Activated B cell treated with CpG ODN at 0.5 μM for 24 hours (primary cell): Measurements from ENCODE around the gene USHBP1. TPM values are rescaled to one million over a fixed set of nuclear protein-coding genes. Genes with fewer than 3 reads are reported as not detected.

Source experiments
- ATAC-seq: fragments of 200-7000 bp; cut with Tn5 transposase; one replicate; pipeline ENCODE4 v1.10.0; 2021; ENCODE audit warnings: low read depth, mild to moderate bottlenecking, moderate library complexity
- CTCF ChIA-PET: fragments of 350-600 bp; sonication (Branson Sonifier 250); formaldehyde crosslinking; loops from one replicate; lab custom pipeline; 2021; ENCODE audit warnings: antibody characterized with exemption; lab: Charles Lee
- POLR2A ChIA-PET: fragments of 350-600 bp; sonication (Branson Sonifier 250); formaldehyde crosslinking; loops from one replicate; lab custom pipeline; 2021; ENCODE audit warnings: antibody characterized with exemption; lab: Charles Lee
- DNase-seq: peaks from one replicate; pipeline ENCODE4 v3.0.0; 2022
- H3K27ac Mint-ChIP-seq: one replicate; pipeline ENCODE4 v1.8.0; 2020; ENCODE audit warnings: mixed read lengths
- H3K27me3 Mint-ChIP-seq: one replicate; pipeline ENCODE4 v1.8.0; 2021; ENCODE audit warnings: mixed read lengths
- H3K36me3 Mint-ChIP-seq: one replicate; pipeline ENCODE4 v1.8.0; 2021; ENCODE audit warnings: low read depth, mixed read lengths
- H3K4me1 Mint-ChIP-seq: one replicate; pipeline ENCODE4 v1.8.0; 2021; ENCODE audit warnings: mixed read lengths
- H3K4me3 Mint-ChIP-seq: one replicate; pipeline ENCODE4 v1.8.0; 2020; ENCODE audit warnings: mild to moderate bottlenecking, mixed read lengths
- H3K9me3 Mint-ChIP-seq: one replicate; pipeline ENCODE4 v1.8.0; 2020; ENCODE audit warnings: mixed read lengths
- intact Hi-C: fragments of 100-400 bp; cut with micrococcal nuclease; formaldehyde crosslinking; loops from one replicate; pipeline ENCODE4 v1.15.1; 2024
- total RNA-seq: library from RNA; stranded (reverse); gene quantifications from 2 replicates; pipeline ENCODE4 v1.2.3, GENCODE V29; 2022
- TF ChIP-seq, protein P1 (sequence below): fragments of 200-600 bp; IDR thresholded peaks from one replicate; pipeline ENCODE4 v1.8.0; 2022; ENCODE audit warnings: antibody characterized with exemption, mild to moderate bottlenecking

USHBP1 gene
- total RNA-seq, 1 donor from 2014 or later: 0.42 TPM

DNA sequence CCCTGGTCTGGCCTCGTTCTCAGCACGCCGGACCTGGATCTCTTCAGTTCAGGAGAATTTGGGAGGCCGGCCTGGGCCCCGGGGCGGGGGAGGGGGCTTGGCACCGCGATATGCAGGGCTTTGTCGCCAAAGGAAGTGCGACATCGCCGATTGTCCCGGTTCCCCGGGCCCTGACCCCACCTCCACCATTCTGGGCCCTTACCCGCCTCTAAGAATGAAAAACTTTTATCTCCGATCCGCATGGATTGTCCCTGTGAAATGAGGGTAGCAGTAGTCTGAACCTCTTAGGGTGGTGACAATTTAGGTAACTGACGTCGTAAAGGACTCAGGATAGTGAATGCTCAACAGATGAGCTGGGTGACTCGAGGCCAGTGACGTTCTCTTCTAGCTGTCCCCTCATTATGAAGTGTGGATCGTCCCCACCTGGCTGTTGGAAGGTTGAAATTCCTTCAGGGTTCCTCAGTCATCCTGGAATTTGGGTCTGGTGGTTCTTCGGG is 45.5 kb upstream of the USHBP1 start:
- ChIA-PET CTCF (interaction anchor here (0.9 kb wide), 1 partner anchor 22 kb away, joined by 3 read pairs; no protein-coding TSS in a partner anchor), POLR2A (interaction anchor here (0.7 to 1.9 kb wide), 4 partner anchors 18 to 34 kb away, joined by 3 to 24 read pairs (median 10); partner anchors contain the start of gene ANKLE1)
- DNase-seq (no peak), ATAC-seq (no peak)
- Mint-ChIP-seq H3K27me3 (no peaks in the 10 kb centered on the region), H3K36me3 (peaks cover 26% of the 10 kb centered on the region), H3K4me3 (peak overlapping the region; percentile 96), H3K9me3 (no peaks in the 10 kb centered on the region), H3K27ac (peak overlapping the region; percentile 59), H3K4me1 (peaks cover 37% of the 10 kb centered on the region)
- TF ChIP-seq, protein P1, sequence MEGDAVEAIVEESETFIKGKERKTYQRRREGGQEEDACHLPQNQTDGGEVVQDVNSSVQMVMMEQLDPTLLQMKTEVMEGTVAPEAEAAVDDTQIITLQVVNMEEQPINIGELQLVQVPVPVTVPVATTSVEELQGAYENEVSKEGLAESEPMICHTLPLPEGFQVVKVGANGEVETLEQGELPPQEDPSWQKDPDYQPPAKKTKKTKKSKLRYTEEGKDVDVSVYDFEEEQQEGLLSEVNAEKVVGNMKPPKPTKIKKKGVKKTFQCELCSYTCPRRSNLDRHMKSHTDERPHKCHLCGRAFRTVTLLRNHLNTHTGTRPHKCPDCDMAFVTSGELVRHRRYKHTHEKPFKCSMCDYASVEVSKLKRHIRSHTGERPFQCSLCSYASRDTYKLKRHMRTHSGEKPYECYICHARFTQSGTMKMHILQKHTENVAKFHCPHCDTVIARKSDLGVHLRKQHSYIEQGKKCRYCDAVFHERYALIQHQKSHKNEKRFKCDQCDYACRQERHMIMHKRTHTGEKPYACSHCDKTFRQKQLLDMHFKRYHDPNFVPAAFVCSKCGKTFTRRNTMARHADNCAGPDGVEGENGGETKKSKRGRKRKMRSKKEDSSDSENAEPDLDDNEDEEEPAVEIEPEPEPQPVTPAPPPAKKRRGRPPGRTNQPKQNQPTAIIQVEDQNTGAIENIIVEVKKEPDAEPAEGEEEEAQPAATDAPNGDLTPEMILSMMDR: no peak
- intact Hi-C loops: loop anchor here (1.0 to 10.0 kb wide), 6 partner anchors 27 to 723 kb away; partner anchors contain the start of genes BABAM1, GTPBP3 and OCEL1

DNA sequence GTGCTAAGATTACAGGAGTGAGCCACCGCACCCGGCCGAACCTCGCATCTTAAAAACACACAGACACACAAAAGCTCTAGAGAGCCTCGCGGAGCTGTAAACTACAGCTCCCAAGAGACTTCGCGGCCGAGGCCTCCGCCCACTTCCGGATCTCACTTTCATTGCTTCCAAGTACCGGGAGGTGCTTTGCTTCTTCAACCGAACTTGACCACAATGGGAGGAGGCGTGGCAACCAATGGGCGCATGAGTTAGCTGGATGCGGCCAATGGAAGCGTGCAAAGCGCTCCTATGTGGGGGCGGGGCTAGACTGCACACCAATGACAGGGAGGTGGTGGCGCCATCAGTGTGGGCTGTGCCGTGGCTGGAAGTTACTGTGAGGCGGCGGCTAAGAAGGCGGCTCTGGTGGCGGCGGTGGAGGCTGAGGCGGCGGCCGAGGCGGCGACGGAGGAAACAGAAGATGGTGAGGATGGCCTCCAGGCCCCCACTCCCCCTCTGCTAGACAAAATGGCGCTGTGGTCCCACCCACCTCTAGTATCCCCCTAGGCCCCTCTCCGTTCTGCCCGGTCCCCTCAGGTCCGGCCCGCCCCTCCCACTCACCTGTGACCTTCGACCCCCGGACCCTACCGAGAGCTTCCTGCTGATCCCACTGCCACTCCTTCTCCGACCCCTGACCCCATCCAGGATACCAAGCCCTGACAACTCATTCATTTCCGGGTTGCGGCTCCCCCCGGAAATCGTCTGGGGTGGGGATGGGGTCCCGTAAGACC is 44.8 kb upstream of the USHBP1 start, which contains the start of gene DDA1:
TSS of gene DDA1 (plus strand) at position 366 of the 767 bp plus-strand sequence. CDS start at position 458, 92 bp downstream.
- peak within 1 kb of the TSS; percentile 96 for H3K4me3 Mint-ChIP-seq
- H3K4me1 Mint-ChIP-seq: peaks cover 42% of the 10 kb centered on the region
- H3K27me3 Mint-ChIP-seq: no peaks in the 10 kb centered on the region
- H3K9me3 Mint-ChIP-seq: no peaks in the 10 kb centered on the region
- DNase-seq (peak; percentile 87), ATAC-seq (peak; percentile 82)
- peaks cover 21% of the 10 kb centered on the region for H3K36me3 Mint-ChIP-seq
- intact Hi-C loops: loop anchor here (1.0 to 10.0 kb wide), 6 partner anchors 28 to 722 kb away; partner anchors contain the start of genes BABAM1, GTPBP3 and OCEL1
- ChIA-PET POLR2A (interaction anchor here (0.5 to 1.9 kb wide), 17 partner anchors 8 to 979 kb away, joined by 3 to 24 read pairs (median 6); partner anchors contain the start of genes ANKLE1, ANO8, BABAM1 and GTPBP3), CTCF (interaction anchor here (0.9 to 1.2 kb wide), 5 partner anchors 23 to 187 kb away, joined by 3 to 5 read pairs (median 3); partner anchors contain the start of gene MVB12A)
- TF ChIP-seq, protein P1: no peak
- peak within 1 kb of the TSS; percentile 82 for H3K27ac Mint-ChIP-seq

DNA sequence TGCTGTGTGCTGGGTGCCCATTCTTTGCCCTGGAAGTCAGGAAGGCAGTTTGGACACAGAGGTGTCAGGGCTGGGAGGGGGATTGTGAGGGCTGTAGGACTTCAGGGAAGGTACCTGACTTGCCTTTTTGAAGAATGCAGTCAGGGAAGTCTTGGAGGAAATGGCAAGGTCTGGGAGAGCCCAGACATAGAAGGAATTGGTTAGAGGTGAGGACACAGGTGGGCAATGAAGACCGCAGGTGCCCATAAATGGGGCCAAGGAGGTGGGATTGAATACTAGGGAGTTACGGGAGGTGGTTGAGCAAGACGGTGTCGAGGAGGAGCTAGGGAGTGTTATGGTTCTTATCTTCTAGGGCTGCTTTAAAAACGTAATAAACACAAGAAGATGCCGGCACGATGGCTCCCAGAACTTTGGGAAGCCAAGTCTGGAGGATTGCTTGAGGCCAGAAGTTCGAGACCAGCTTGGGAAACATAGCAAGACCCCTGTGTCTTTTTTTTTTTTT is 43.4 kb upstream of the USHBP1 start:
- intact Hi-C loops: loop anchor here (5.0 to 10.0 kb wide), 2 partner anchors 413 to 721 kb away; no protein-coding TSS in a partner anchor
- H3K4me1 Mint-ChIP-seq: peaks cover 50% of the 10 kb centered on the region
- H3K9me3 Mint-ChIP-seq: no peaks in the 10 kb centered on the region
- TF ChIP-seq, protein P1: no peak
- H3K36me3 Mint-ChIP-seq: peaks cover 13% of the 10 kb centered on the region
- DNase-seq: no peak
- ATAC-seq: no peak
- POLR2A ChIA-PET: interaction anchor here (1.7 kb wide), 1 partner anchor 27 kb away, joined by 9 read pairs; the partner anchor contains the start of gene ANO8
- H3K4me3 Mint-ChIP-seq: no peak overlapping the region
- CTCF ChIA-PET: no interaction called here
- H3K27ac Mint-ChIP-seq: no peak overlapping the region
- H3K27me3 Mint-ChIP-seq: no peaks in the 10 kb centered on the region

DNA sequence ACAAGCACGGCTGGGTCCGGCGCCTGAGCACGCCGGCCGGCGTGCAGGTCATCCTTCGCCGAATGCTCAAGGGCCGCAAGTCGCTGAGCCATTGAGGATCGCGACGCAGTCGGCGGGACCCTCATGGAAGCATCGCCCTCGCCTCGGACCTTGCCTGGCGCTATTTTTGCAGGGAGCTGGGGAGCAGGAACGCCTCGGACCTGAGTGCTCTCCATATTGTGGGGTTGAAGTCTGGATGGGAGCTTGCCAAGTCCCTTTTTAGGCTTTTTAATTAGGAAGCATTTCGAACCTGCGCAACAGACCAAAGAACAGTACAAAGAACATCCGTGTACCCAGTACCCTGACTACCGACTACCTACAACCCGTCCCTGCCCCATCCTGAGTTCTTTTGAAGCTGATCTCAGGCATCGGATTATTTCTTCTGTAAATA is 41.8 kb upstream of the USHBP1 start:
- no peak for DNase-seq
- Mint-ChIP-seq H3K9me3 (no peaks in the 10 kb centered on the region), H3K4me3 (peak overlapping the region; percentile 88), H3K27me3 (no peaks in the 10 kb centered on the region), H3K4me1 (peaks cover 53% of the 10 kb centered on the region), H3K36me3 (peaks cover 7% of the 10 kb centered on the region), H3K27ac (peak overlapping the region; percentile 91)
- ChIA-PET CTCF (interaction anchor here (1.6 kb wide), 1 partner anchor 14 kb away, joined by 14 read pairs; no protein-coding TSS in a partner anchor), POLR2A (interaction anchor here (0.5 to 1.0 kb wide), 4 partner anchors 27 to 857 kb away, joined by 3 to 5 read pairs (median 4); partner anchors contain the start of gene USE1)
- TF ChIP-seq, protein P1: no peak
- intact Hi-C loops: loop anchor here (5.0 to 10.0 kb wide), 2 partner anchors 411 to 719 kb away; no protein-coding TSS in a partner anchor
- no peak for ATAC-seq
